NB4 (cell line): ENCODE data around the gene PEAK3.

ENCODE experiments used
- POLR2A ChIP-seq: IDR thresholded peaks from 2 replicates; pipeline ENCODE4 v1.6.1; 2011; ENCODE audit warnings: mild to moderate bottlenecking; ENCODE audit not compliant: insufficient read length; ENCODE audit errors: extremely low read depth
- TF ChIP-seq, protein P1 (sequence below): IDR thresholded peaks from one replicate; pipeline ENCODE4 v1.5.1; 2012; ENCODE audit warnings: low read depth, low read length
- TF ChIP-seq, protein P2 (sequence below): IDR thresholded peaks from 2 replicates; pipeline ENCODE4 v1.6.1; 2011; ENCODE audit warnings: low read depth, low read length

DNA sequence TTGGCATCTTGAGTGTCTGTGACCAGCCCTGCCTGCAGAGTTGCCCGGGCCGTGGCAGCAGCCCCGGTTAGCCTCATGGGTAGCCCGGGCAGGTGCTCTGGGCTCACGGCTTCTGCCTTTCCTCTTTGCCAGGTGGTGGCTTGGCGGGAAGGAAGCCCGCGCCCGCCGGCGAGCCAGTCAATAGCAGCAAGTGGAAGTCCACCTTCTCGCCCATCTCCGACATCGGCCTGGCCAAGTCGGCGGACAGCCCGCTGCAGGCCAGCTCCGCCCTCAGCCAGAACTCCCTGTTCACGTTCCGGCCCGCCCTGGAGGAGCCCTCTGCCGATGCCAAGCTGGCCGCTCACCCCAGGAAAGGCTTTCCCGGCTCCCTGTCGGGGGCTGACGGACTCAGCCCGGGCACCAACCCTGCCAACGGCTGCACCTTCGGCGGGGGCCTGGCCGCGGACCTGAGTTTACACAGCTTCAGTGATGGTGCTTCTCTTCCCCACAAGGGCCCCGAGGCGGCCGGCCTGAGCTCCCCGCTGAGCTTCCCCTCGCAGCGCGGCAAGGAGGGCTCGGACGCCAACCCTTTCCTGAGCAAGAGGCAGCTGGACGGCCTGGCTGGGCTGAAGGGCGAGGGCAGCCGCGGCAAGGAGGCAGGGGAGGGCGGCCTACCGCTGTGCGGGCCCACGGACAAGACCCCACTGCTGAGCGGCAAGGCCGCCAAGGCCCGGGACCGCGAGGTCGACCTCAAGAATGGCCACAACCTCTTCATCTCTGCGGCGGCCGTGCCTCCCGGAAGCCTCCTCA lies 55.7 kb downstream of the PEAK3 start:
- TF ChIP-seq, protein P1, sequence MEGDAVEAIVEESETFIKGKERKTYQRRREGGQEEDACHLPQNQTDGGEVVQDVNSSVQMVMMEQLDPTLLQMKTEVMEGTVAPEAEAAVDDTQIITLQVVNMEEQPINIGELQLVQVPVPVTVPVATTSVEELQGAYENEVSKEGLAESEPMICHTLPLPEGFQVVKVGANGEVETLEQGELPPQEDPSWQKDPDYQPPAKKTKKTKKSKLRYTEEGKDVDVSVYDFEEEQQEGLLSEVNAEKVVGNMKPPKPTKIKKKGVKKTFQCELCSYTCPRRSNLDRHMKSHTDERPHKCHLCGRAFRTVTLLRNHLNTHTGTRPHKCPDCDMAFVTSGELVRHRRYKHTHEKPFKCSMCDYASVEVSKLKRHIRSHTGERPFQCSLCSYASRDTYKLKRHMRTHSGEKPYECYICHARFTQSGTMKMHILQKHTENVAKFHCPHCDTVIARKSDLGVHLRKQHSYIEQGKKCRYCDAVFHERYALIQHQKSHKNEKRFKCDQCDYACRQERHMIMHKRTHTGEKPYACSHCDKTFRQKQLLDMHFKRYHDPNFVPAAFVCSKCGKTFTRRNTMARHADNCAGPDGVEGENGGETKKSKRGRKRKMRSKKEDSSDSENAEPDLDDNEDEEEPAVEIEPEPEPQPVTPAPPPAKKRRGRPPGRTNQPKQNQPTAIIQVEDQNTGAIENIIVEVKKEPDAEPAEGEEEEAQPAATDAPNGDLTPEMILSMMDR = no peak
- TF ChIP-seq, protein P2, sequence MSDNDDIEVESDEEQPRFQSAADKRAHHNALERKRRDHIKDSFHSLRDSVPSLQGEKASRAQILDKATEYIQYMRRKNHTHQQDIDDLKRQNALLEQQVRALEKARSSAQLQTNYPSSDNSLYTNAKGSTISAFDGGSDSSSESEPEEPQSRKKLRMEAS = no peak
- TF ChIP-seq POLR2A = no peak
